Aorta (tissue), 5 donors: ENCODE measurements around the gene NPEPPS. TPM values are rescaled to one million over a fixed set of nuclear protein-coding genes. Genes with fewer than 3 reads are reported as not detected.

Experiments
- ATAC-seq: fragments of 200-7000 bp; cut with Tn5 transposase; one replicate; pipeline ENCODE4 v1.9.1; 2022; ENCODE audit warnings: moderate library complexity; ENCODE audit not compliant: low FRiP score
- DNase-seq, 2 donors: peaks; one replicate each; pipeline ENCODE4 v3.0.0-alpha.2; 2020
- H3K27ac ChIP-seq, 2 donors: one replicate each; pipeline ENCODE4 v1.5.1; 2013; ENCODE audit warnings: low read length in 2 of 2, mild to moderate bottlenecking in 2 of 2, moderate library complexity in 2 of 2, control low read depth in 1 of 2, inconsistent platforms in 1 of 2, low read depth in 1 of 2
- H3K27me3 ChIP-seq, 2 donors: one replicate each; pipeline ENCODE4 v1.6.1; 2013; ENCODE audit warnings: control low read depth in 1 of 2, low read length in 1 of 2, mild to moderate bottlenecking in 1 of 2, moderate library complexity in 1 of 2; ENCODE audit not compliant: insufficient read depth in 2 of 2, control insufficient read depth in 1 of 2
- H3K36me3 ChIP-seq, 2 donors: one replicate each; pipeline ENCODE4 v1.6.1; 2013; ENCODE audit warnings: control low read depth in 1 of 2, low read length in 1 of 2, mild to moderate bottlenecking in 1 of 2; ENCODE audit not compliant: insufficient read depth in 2 of 2, control insufficient read depth in 1 of 2
- H3K4me1 ChIP-seq, 2 donors: one replicate each; pipeline ENCODE4 v1.6.1; 2013; ENCODE audit warnings: low read length in 2 of 2, control low read depth in 1 of 2, mild to moderate bottlenecking in 1 of 2, moderate library complexity in 1 of 2; ENCODE audit not compliant: insufficient read depth in 2 of 2, control insufficient read depth in 1 of 2
- H3K4me3 ChIP-seq, 2 donors: one replicate each; pipeline ENCODE4 v1.5.1; 2013; ENCODE audit warnings: low read length in 2 of 2, control low read depth in 1 of 2, mild to moderate bottlenecking in 1 of 2
- H3K9me3 ChIP-seq: one replicate; pipeline ENCODE4 v1.6.1; 2013; ENCODE audit warnings: mild to moderate bottlenecking, low read length; ENCODE audit not compliant: control insufficient read depth
- WGBS, 2 donors: extraction: QIAGEN DNeasy Blood & Tissue Kit; methylation state at CpG; one replicate each; pipeline ENCODE4 v1.1.7; 2013; 5-methylcytosine and 5-hydroxymethylcytosine counted together
- intact Hi-C, 2 donors: fragments of 100-400 bp; cut with DNase I; formaldehyde crosslinking; loops; one replicate each; pipeline versions ENCODE4 v1.14.2 to v1.15.0; 2022
- polyA plus RNA-seq, 2 donors: library from polyadenylated mRNA; stranded (reverse); fragments of 200-250 nt; gene quantifications; one replicate each; pipeline ENCODE4 v1.2.3, GENCODE V29; 2013
- total RNA-seq, 2 donors: library from RNA; stranded (reverse); fragmentation: NEBNext Ultra II Directional; extraction: Animal tissue kit (Norgen Biotek cat#: 25700); gene quantifications; one replicate each; pipeline ENCODE4 v1.2.1, GENCODE V29; 2021
- donor health status: healthy with polysubstance abuse.
- donor health status: Bipolar disorder and iron deficiency.
- donor health status: DM: no; HTN: no; CAD: no.
- donor health status: DM: no; HTN: no; CAD: no.
- donor health status: DM: yes; HTN: yes; CAD: no.

The NPEPPS gene
- total and polyA plus RNA-seq, 4 donors, result 22.5 to 143 (median 83.7) TPM

- intact Hi-C loops, result no loop called here
- 94% methylated on average over 3 of the region's 3 CpGs for WGBS, 2 donors
- ATAC-seq, result no peak
Measured at GRCh38 chr17:47632991-47633390, 102.1 kb downstream of the NPEPPS start.

DNA sequence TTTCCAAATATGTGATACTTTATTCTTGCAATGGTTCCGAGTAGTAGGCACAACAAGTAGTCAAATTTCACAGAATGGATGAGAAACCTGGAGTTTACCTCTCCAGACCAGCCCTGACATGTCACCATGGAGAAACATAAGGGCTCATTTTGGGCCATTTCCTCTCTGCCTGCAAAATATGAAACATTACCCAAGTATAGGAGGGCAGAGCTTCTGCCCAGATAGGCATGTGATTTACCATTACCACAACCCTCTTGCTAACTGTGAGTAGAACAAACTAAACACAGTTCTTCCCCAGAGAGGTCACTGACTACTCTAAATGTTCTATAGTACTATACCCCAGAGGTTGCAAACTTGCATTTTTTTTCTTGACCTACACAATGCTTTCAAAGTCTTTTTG, 103.1 kb downstream of the NPEPPS start:
- no peaks in the 10 kb centered on the region for H3K9me3 ChIP-seq
- WGBS, 2 donors, result 93 to 96% methylated on average over 1 of the region's 1 CpG
- no peak overlapping the region for H3K27ac ChIP-seq
- intact Hi-C loops, result no loop called here
- no peaks in the 10 kb centered on the region for H3K4me1 ChIP-seq
- ATAC-seq (no peak), DNase-seq (no peak)
- no peak overlapping the region for H3K4me3 ChIP-seq
- H3K27me3 ChIP-seq, result no peaks in the 10 kb centered on the region
- H3K36me3 ChIP-seq, result no peaks in the 10 kb centered on the region

More at GRCh38 chr17:47632991-47633390, 102.1 kb downstream of the NPEPPS start:
- no peak for DNase-seq
- Histone ChIP-seq H3K27ac (no peak overlapping the region), H3K36me3 (no peaks in the 10 kb centered on the region), H3K9me3 (no peaks in the 10 kb centered on the region), H3K4me1 (no peaks in the 10 kb centered on the region), H3K27me3 (no peaks in the 10 kb centered on the region), H3K4me3 (no peak overlapping the region)

GRCh38 chr17:47634870-47635269, 104.0 kb downstream of the NPEPPS start:
- ATAC-seq, result no peak
- intact Hi-C loops, result no loop called here
- WGBS, 2 donors, result 95 to 98% methylated on average over 3 of the region's 3 CpGs
- no peak overlapping the region for H3K4me3 ChIP-seq
- H3K36me3 ChIP-seq, result no peaks in the 10 kb centered on the region
- no peaks in the 10 kb centered on the region for H3K9me3 ChIP-seq
- H3K4me1 ChIP-seq, result no peaks in the 10 kb centered on the region
- H3K27ac ChIP-seq, result no peak overlapping the region
- DNase-seq, result no peak
- no peaks in the 10 kb centered on the region for H3K27me3 ChIP-seq

DNA sequence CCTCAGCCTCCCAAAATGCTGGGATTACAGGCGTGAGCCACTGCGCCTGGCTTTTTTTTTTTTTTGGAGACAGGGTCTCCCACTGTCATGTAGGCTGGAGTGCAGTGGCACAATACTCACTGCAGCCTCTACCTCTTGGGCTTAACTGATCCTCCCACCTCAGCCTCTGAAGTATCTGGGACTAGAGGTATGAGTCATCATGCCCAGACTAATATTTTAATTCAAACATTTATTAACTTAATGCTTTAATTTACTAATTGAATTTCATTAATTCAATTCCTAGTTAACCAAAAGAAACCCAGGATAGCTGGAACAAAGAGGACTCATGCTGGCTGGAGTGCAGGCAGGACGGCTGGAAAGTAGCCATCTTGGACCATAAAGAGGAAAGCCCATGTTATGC, 104.8 kb downstream of the NPEPPS start:
- 86 to 93% methylated on average over 3 of the region's 3 CpGs for WGBS, 2 donors
- ATAC-seq (no peak), DNase-seq (no peak)
- H3K36me3 ChIP-seq, result no peaks in the 10 kb centered on the region
- no peaks in the 10 kb centered on the region for H3K9me3 ChIP-seq
- intact Hi-C loops, result no loop called here
- H3K27me3 ChIP-seq, result no peaks in the 10 kb centered on the region
- H3K27ac ChIP-seq, result no peak overlapping the region
- no peaks in the 10 kb centered on the region for H3K4me1 ChIP-seq
- no peak overlapping the region for H3K4me3 ChIP-seq

- DNase-seq (no peak), ATAC-seq (no peak)
- no peaks in the 10 kb centered on the region for H3K27me3 ChIP-seq
- H3K27ac ChIP-seq, result no peak overlapping the region
- H3K36me3 ChIP-seq, result no peaks in the 10 kb centered on the region
- no peaks in the 10 kb centered on the region for H3K4me1 ChIP-seq
- H3K9me3 ChIP-seq, result no peaks in the 10 kb centered on the region
- no peak overlapping the region for H3K4me3 ChIP-seq
- intact Hi-C loops, result no loop called here
- WGBS, 2 donors, result 81 to 91% methylated on average over 2 of the region's 2 CpGs
Measured at GRCh38 chr17:47636273-47637030, 105.5 kb downstream of the NPEPPS start.

- DNase-seq (no peak), ATAC-seq (no peak)
- Histone ChIP-seq H3K4me1 (no peaks in the 10 kb centered on the region), H3K27me3 (no peaks in the 10 kb centered on the region), H3K27ac (no peak overlapping the region), H3K9me3 (no peaks in the 10 kb centered on the region), H3K36me3 (no peaks in the 10 kb centered on the region), H3K4me3 (no peak overlapping the region)
- WGBS, 2 donors, result 65 to 66% methylated on average over 5 of the region's 5 CpGs
- intact Hi-C loops, result no loop called here
Measured at GRCh38 chr17:47638903-47639302, 108.0 kb downstream of the NPEPPS start.

GRCh38 chr17:47640076-47640475, 109.2 kb downstream of the NPEPPS start:
- intact Hi-C loops, result no loop called here
- 60 to 67% methylated on average over 3 of the region's 3 CpGs for WGBS, 2 donors
- Histone ChIP-seq H3K9me3 (no peaks in the 10 kb centered on the region), H3K36me3 (no peaks in the 10 kb centered on the region), H3K4me1 (no peaks in the 10 kb centered on the region), H3K27ac (no peak overlapping the region), H3K4me3 (no peak overlapping the region), H3K27me3 (no peaks in the 10 kb centered on the region)
- DNase-seq, result no peak
- ATAC-seq, result no peak

GRCh38 chr17:47641202-47641601, 110.3 kb downstream of the NPEPPS start:
- H3K4me1 ChIP-seq, result no peaks in the 10 kb centered on the region
- no peak for ATAC-seq
- H3K27ac ChIP-seq, result no peak overlapping the region
- no peaks in the 10 kb centered on the region for H3K36me3 ChIP-seq
- 88 to 94% methylated on average over 4 of the region's 4 CpGs for WGBS, 2 donors
- no peaks in the 10 kb centered on the region for H3K27me3 ChIP-seq
- H3K4me3 ChIP-seq, result no peak overlapping the region
- no peak for DNase-seq
- no peaks in the 10 kb centered on the region for H3K9me3 ChIP-seq
- intact Hi-C loops, result no loop called here

DNA sequence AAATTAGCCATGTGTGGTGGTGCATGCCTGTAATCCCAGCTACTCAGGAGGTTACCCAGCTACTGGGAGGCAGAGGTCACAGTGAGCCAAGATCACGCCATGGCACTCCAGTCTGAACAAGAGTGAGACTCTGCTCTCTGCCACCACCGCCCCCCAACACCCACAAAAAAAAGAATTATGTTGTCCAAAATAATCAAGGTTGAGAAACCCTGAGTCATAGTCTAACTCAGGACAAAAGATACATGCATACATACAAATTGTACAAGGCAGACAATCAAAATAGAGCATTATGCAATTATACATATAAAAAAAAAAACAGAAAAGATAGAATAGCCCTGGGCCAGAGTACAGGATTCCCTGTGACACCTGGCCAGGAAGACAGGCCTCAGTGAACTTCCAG, 112.2 kb downstream of the NPEPPS start:
- Histone ChIP-seq H3K27ac (no peak overlapping the region), H3K4me1 (no peaks in the 10 kb centered on the region), H3K36me3 (no peaks in the 10 kb centered on the region), H3K27me3 (no peaks in the 10 kb centered on the region), H3K9me3 (no peaks in the 10 kb centered on the region), H3K4me3 (no peak overlapping the region)
- 70 to 83% methylated on average over 2 of the region's 2 CpGs for WGBS, 2 donors
- no peak for DNase-seq
- ATAC-seq, result no peak
- intact Hi-C loops, result no loop called here
